GM21423 (cell line): ENCODE results near the gene RSPO4.
"Not testable (repeated sequence)": the region's sequence is repeated elsewhere in the genome, so short reads cannot be mapped to it uniquely, and the experiment has no call there.

ENCODE experiments used
- ATAC-seq: cut with Tn5 transposase; IDR thresholded peaks from one replicate; pipeline ENCODE4 v1.9.1; 2021; ENCODE audit warnings: mild to moderate bottlenecking, moderate library complexity; ENCODE audit not compliant: unreplicated experiment

The RSPO4 gene

DNA sequence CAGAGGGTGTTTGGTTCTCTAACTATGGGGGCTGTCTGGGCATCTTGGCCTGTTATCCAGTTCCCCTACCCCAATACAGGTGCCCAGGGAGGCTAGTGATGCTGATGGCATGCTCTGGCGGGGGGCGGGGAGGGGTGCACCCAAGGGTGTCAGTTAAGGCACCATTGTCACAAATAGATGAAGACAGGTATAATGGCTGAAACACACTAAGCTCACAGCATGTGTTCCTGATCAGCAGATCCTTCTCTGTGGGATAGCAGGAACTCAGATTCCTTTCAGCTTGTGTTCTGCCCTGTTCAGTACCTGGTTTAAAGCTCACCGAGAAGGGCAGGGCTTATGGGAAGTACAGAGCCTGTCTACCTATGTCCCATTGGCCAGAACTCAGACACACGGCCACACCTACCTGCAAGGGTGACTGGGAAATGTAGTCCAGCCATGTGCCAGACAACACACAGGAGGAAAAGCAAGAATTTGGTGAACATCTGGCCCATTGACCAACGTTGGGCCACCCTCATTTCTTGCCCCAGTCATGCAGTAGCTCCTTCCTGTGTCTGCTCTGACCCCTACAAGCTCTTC is 3.4 kb upstream of the RSPO4 start:
- no peak for ATAC-seq

DNA sequence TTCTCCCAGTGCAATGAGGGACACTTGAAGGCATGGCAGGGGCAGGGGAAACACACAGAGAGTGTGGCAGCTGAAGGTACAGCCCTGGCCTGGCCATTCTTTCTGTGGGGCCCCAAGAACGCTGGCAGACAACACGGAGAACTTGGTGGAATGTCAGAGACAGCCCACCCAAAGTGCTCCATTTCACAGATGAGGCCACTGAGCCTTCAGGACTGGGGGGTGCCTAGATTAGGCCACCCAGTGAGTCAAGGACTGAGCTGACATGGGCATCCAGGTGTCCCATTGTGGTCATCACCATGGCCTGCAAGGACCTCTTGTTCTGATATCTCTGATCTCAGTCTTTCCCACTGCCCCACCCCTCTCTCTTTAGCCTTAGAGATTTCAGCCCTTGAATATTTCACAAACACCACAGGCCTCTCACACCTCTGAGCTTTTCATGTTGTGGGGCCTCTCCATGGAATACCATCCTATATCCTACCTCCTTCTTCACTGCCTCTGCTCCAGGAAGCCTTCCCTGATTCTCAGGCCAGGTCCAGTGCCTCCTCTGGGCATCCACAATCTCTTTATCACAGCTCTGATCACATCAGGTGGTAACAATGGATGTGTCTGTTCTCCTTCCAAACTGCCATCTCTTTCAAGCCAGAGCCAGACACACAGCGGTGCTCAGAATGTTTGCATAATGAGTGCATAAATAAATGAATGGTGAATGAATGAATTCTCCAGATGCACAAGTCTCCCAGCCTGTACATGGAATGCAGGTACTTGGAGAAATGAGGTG is 2.0 kb upstream of the RSPO4 start:
- ATAC-seq: no peak

DNA sequence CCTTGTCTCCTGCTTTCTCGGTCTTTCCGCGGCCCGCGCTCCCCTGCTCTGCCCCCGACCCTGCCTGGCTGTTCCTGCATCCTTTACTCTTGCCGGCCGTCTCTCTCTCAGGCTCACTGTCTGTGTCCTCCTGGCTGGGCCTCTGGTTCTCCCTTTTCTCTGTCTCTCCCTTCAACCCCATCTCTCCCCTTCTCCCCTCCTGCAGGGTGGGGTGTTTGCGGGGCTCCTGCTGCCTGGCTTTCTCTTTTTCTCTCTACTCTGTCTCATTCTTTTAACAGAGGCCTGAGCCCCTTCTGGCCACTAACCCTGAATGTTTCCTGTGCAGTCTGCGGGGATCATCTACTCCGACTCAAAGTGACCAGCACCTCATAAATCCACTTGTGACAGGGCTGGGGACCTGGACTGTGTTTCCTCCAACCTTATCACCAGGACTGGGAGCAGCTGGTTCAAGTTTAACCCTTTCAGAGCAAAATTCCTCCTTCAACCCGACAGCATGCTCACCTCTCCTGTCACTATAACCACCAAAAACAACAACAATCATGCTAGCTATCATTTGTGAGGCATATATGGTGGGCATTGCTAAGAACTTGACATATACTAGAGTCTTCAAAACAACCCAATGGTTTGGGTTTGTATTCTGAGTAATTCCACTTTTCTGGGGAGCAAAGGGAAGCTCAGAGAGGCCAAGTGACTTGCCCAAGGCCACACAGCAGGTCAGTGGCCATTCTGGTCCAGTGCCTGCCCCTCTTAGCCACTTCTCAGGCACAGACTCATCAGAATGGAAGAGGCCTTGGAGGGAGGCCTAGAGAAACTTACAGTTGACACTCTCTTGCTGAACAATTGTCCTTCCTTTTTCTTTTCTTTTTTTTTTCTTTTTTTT is 811 bp upstream of the RSPO4 start:
- no peak for ATAC-seq

DNA sequence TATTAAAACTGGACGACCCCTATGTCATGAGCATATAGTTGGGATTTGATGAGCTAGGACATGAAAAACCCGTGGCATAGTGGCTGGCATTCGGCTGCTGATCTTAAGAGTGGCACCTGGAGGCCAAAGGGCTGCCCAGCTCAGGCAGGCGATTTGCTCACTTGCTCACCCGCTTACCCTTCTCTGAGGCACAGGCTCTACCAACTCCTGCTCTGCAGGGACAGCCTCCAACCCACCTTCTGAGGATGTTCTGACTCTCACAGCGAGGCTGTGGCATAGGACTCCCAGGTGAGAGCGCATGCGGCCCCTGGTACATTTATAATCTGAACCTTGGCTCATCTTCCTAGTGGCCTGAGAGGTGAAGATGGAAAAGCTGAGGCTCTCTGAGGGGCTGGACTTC is 995 bp downstream of the RSPO4 start:
- ATAC-seq: no peak

DNA sequence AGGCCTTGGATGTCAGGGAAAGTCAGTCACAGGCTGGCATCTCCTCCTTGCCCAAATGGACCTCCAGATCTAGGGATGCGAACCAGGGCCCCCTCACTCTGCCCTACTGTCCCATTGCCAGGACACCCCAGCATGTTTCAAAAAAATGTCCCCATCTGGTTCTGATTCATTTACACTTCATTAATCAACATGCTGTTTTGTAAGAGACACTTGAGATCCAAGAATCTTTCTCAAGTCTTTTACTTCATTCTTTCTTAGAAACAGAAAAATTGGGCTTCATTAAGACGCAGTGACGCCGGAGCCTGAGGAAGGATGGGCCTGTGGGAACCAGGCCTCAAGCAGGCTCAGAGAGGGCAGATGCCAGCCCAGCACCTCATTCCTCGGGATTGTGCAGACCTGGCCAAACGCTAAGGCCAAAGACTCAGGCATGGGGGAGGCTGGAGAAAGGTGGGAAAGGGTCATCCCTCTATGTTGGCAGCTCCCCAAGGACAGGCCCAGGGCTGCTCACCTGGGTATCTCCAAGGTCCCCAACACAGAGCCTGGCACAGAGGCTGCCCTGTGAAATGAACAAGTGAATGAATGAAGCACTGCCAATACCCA is 3.8 kb downstream of the RSPO4 start:
- no peak for ATAC-seq

DNA sequence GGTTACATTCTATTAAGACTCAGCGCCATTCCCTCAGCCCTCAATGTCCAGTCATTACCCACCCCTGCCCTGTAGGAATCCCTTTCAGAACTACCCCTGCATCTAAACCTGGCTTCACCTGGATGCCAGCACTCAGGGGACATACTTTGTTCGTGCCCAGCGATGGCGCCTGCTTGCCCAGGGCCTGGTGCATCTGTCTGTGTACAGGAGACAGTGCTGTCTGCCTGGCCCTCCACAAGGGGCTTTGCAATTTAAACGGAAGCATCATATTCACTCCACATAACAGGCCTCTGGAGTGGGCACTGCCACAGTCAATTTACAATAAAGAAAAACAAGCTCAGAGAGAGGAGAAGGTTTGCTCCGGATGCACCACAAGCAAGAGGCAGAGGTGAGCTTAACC is 4.6 kb downstream of the RSPO4 start:
- no peak for ATAC-seq

DNA sequence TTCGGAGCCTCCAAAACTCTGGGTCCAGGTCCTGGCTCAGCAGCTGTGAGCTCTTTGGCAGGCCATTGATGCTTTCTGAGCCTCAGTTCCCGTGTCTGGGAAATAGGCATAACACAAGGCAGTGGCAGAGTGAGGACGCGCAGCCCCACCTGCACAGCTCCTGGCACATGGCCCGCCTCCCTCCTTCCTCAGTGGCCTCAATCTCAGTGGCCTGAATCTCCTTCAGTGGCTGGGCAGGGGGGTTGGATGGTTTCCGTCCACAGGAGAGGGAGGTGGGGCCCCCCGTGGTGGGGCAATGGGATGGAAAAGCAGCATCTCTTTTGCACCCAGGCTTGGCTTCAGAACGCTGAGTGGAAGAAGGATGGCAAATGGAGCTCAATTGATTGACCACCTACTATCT is 5.1 kb downstream of the RSPO4 start:
- no peak for ATAC-seq

DNA sequence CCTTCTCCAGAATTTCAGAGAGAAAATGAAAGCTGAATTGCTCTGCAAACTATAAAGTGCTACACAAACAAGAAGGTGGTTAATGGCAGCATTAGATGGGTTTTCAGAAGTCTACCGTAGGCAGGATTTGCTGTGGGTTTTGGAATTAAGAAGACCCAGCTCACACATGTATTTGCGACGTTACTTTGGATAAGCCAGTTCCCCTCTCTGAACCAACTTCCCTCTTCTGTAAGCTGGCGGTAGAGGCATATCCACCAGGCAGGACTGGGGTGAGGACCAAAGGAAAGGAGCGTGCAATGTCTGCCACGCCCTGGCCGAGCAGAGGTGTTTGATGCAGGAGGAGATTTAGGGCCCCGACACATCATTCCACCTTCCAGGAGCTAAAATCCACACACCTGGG is 6.9 kb downstream of the RSPO4 start:
- ATAC-seq: no peak

DNA sequence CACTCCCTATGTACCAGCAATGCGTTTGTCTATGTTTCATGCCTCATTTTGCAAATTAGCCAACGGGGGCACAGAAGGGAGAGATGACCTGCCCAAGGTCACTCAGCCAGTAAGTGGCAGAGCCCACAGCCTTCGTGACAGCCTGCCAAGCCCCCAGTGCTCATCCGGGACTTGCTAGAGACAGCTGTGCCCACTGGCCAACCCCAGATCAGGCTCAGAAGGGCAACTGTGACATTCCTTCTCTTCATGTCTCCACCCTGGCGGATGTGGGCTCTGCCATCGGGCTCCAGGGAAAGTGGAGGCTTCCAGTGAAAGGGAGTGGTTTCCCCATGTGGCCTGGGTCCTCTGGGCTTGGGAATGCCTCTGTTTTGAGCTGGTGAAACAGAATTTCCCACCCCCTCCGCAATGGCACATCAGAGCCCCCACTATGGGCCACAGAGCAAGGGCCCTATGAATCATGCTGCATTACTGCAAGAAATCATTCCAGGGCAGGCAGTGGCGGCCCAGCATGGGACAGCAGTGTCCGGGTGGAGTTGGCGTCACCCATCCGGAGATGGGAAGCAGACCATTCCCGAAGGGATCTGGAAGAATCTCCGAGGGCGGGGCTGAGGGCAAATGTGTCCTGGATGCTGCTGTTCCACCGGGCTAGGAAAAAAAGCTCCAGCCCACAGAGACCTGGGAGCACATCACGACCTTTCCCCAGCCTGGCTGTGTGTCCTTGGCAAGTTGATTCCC is 9.1 kb downstream of the RSPO4 start:
- ATAC-seq: no peak

DNA sequence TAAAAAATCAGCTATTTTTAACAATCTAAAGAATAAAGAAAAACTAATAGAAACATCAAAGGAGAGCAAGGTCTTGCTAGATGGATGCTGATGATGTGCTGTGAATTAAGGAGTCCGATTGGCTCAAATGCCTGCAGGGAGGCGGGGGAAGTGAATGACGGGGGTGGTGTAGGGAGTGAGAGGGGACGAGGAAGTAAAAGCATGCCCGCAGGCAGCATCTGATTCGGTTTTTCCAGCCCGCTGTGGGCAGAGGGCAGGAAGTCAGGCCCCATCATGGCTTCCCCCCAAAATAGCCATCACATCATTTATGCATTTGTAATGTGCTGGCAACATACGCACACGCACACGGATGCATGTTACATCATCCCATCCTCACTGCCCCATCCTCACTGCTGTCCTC is 10.3 kb downstream of the RSPO4 start:
- ATAC-seq: no peak

DNA sequence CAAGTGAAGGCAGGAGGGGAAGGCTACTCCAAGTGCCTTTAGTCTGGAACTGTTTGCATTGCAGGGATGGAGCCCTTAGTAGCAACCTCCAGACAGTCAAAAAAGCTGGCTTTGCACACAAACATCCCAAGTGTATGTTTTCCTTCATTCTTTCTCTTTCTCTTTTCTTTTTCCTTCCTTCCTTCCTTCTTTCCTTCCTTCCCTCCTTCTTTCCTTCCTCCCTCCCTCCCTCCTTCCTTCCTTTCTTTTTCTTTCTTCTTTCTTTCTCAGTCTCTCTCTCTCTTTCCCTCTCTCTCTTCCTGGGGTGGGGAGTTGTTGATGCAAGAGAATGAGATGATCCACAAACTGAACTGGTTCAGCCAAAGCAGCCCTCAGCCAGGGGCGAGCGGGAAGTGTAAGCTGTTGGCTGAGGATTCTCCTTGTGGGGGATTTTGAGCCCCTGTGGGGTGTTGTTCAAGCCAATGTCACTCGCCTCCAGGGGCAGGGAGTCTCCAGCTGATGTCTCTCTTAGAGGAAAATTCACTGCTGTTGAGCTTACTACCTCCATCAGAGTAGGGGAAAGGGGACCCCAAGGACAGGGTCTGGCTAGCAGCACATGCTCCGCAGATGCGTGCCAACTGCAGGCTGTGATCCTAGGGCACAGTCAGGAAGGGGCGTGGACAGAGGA is 11.7 kb downstream of the RSPO4 start:
- no peak for ATAC-seq

DNA sequence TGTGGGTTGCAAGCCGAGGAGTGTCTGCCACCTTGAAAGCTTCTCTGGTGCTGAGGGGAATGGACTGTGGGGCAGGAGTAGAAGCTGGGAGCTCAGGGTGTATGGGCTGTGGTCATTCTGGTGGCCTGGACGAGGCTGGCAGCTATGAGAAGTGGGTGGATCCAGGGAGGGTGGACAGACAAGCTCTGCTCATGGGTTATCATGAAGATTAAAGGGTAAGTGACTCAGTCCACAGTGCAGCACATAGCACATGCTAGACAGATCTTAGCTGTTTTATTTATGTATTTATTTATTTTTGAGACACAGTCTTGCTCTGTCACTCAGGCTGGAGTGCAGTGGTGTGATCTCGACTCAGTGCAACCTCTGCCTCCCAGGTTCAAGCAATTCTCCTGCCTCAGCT is 13.8 kb downstream of the RSPO4 start:
- ATAC-seq: no peak

DNA sequence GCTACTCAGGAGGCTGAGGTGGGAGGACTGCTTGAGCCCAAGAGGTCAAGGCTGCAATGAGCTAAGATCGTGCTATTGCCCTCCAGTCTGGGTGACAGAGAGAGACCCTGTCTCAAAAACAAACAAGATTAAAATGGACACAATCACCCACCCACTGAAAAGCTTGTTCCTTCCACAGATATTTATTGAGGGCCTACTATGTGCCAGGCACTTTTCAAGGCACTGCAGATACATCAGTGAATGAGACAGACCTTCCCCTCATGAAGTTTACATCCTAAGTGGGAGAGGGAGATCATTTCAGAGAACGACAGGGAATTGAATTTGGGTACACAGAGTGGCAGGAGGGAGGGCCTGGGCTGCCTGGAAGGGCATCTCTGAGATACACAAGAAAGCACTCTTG is 14.4 kb downstream of the RSPO4 start:
- ATAC-seq: no peak

DNA sequence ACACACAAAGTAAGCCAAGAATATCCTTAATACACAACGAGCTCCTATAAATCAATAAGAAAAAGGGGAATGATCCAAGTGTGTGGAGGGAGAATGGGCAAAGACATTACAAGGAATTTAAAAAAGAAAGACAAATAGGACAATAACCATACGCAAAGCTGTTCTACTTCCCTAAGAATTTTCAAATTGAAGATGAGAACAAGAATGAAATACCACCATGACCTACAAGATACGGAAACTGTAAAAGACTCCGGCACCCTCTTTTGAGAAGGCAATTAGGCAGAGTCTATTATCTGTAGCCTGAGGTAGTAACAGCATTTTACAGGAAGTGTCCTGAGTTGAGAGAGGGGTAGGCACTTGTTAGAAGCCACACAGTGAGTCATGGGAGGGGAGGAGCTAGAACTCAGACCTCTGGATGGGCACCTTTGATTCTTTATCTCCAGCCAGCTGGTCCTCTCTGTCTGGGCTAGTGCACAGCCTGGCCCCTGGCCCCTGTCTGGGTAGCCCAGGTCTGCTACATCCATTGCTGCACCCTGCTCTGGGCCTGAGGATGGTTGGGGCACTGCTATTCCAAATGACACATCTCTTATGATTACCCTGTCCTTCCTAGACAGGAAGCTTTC is 15.3 kb downstream of the RSPO4 start:
- no peak for ATAC-seq

DNA sequence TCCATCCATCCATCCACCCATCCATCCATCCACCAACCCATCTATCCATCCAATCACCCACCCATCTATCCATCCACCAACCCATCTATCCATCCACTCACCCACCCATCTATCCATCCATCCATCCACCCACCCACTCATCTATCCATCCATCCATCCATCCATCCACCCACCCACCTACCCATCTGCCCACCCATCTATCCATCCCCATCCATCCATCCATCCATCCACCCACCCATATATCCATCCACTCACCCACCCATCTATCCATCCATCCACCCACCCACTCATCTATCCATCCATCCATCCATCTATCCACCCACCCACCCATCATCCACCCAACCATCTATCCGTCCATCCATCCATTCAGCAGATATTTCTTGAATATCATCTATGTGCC is 17.1 kb downstream of the RSPO4 start:
- not testable (repeated sequence) for ATAC-seq

DNA sequence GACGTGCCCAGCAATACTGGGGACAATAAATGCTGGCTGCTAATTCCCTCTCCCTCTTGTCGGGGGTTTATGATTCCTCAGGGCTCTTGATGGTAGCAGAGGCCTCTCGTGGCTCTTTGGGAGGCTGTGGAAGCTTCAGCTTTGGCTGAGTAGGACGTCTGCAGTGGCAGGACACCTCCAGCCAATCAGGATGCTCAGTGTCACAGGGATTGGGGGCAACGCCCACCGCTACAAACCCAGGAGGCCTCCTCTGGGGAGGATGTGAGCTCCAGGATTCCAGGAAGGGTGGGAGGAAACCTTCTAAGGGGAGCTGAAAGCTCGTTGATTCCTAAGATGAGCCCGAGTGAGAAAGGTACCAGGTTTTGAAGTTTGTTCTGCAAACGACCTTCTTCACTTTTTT is 19.4 kb downstream of the RSPO4 start:
- no peak for ATAC-seq

DNA sequence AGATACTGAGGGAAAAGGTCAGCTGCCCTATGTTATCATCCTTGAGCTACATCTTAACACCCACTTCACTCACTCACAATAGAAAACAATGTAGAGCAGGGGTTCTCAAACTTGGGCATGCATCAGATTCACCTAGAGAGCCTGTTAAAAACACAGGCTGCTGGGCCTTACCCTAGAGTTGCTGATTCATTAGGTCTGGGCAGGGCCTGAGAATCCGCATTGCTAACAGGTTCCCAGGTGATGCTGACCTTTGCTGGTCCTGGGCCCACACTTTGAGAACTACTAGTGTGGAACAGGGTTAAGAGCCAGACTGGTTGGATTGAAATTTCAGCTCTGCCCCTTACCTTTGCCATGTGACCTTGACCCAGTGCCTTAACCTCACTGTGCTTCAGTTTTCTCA is 25.1 kb downstream of the RSPO4 start:
- ATAC-seq: no peak

DNA sequence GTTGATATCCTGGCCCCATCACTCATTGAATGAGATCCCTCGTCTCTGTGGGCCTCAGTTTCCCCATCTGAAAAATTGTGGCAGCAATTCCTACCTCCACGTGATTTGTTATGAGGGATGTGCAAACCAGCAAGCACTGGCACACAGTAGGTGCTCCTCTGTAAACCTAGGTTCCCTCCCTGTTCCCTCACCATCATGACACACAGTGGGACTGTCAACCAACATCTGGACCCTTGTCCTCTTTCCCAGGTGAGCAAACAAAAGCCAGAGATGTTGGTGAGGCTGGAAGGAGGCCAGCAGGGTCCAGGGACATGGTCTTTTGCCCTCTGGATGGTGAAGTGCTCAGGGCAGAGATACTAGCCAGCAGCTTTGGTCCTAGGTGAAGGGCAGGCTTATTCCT is 26.1 kb downstream of the RSPO4 start:
- no peak for ATAC-seq

DNA sequence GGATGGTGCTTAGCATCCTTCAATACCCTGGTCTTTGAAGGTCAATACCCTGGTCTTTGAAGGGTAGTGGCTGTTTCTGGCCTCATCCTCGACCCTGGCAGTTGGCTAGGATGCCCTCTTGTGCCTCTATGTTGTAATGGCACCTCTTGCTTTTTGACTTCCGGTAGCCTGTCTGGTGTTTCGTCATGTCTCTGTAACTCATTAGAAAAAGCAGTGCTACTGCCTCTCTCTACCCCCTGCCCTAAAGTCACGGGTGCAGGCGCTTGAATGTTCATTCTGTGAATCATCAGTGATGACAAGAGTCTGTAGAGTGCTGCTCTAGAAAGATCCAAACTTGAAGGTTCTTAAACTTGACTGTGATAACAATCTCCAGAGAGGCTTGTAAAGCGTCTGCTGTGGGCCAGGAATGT is 28.3 kb downstream of the RSPO4 start:
- no peak for ATAC-seq

DNA sequence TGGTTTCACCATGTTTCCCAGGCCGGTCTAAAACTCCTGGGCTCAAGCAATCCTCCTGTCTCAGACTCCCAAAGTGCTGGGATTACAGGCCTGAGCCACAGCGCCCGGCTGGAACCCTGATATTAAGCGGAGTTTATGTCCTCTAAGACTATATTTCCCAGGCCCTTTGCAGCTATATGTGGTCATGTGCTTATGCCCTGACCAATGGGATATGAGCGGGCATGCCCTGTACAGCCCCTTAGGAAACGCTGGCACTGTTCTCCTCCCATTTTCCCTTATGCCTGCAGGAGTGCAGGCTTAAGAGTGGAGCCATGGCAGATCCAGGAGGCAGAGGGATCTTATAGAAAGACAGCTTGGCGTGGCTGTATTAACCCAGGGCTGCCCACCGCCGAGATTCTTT is 29.9 kb downstream of the RSPO4 start:
- no peak for ATAC-seq
